ENCODE results near the gene HMCN2.
"Not testable (repeated sequence)": the region's sequence is repeated elsewhere in the genome, so short reads cannot be mapped to it uniquely, and the experiment has no call there.

Gene HMCN2

DNA sequence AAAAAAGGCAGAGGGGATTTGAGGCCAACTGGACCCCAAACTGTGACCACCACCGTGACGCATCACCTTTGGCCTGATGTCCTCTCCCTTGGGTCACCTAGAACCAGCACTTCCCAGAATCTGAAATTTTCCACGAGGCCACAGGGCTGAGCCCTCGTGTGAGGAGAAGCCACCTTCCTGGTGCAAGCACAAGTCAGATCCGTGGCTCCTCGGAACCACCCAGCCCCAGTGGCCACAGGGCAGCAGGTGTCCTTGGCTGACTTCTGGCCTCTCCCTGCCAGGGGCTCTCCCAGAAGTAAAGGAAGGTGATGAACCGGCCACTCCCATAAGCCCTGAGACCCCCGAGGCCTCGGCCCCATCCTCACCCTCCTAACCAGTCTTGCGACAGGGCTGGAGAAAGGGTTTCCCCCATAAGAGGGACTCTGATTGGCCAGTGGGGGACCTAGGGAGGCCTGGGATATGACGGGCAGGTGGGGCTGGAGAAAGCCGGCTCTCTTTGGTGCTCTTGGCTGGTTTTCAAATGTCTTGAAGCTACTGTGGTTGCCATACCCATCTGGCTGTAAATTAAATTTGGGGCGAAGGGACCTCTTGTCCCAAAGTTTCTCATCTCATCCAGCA lies 20.9 kb upstream of the HMCN2 start:
- no peak for DNase-seq (ENCODE audit: low read depth)
- H3K4me3 ChIP-seq (ENCODE audit: low read depth, low read length): no peak overlapping the region
- TF ChIP-seq, protein P1, sequence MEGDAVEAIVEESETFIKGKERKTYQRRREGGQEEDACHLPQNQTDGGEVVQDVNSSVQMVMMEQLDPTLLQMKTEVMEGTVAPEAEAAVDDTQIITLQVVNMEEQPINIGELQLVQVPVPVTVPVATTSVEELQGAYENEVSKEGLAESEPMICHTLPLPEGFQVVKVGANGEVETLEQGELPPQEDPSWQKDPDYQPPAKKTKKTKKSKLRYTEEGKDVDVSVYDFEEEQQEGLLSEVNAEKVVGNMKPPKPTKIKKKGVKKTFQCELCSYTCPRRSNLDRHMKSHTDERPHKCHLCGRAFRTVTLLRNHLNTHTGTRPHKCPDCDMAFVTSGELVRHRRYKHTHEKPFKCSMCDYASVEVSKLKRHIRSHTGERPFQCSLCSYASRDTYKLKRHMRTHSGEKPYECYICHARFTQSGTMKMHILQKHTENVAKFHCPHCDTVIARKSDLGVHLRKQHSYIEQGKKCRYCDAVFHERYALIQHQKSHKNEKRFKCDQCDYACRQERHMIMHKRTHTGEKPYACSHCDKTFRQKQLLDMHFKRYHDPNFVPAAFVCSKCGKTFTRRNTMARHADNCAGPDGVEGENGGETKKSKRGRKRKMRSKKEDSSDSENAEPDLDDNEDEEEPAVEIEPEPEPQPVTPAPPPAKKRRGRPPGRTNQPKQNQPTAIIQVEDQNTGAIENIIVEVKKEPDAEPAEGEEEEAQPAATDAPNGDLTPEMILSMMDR (IDR thresholded peaks at IDR 0.05; ENCODE audit: insufficient read depth, low read depth, low read length, missing control alignments): no peak

DNA sequence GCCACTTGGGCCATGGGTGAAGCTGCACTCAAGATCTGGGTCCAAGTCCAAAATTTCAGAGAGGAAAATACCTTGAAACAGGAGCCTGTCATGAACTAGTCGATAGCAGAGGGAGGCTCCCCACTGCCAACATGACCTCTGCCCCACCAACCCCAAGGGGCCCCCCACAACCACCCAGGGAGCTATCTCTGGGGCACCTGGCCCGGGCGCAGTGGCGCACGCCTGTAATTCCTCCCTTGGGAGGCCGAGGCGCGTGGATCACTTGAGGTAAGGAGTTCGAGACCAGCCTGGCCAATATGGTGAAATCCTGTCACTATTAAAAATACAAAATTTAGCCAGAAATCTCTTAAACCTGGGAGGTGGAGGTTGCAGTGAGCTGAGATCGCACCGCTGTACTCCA lies 20.1 kb upstream of the HMCN2 start:
- TF ChIP-seq, protein P1 (IDR thresholded peaks at IDR 0.05; ENCODE audit: insufficient read depth, low read depth, low read length, missing control alignments): no peak
- H3K4me3 ChIP-seq (ENCODE audit: low read depth, low read length): no peak overlapping the region
- no peak for DNase-seq (ENCODE audit: low read depth)

DNA sequence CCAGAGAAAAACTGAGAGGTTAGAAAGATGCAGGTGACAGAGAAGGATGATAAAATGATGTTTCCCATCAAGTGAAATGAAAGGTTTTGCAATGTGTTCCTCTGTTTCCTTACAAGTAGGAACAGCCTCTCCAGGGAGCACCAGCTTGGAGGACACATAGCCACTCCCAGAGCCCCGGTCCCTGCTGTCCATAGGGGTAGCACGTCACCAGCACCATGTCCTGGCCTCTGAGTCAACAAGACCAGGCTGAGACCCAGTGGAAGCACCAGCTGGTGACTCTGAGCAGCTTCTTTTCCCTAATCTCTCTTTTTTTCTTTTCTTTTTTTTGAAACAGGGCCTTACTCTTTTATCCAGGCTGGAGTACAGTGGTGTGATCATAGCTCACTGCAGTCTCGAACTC lies 19.4 kb upstream of the HMCN2 start:
- no peak overlapping the region for H3K4me3 ChIP-seq (ENCODE audit: low read depth, low read length)
- TF ChIP-seq, protein P1 (IDR thresholded peaks at IDR 0.05; ENCODE audit: insufficient read depth, low read depth, low read length, missing control alignments): no peak
- DNase-seq (ENCODE audit: low read depth): no peak

DNA sequence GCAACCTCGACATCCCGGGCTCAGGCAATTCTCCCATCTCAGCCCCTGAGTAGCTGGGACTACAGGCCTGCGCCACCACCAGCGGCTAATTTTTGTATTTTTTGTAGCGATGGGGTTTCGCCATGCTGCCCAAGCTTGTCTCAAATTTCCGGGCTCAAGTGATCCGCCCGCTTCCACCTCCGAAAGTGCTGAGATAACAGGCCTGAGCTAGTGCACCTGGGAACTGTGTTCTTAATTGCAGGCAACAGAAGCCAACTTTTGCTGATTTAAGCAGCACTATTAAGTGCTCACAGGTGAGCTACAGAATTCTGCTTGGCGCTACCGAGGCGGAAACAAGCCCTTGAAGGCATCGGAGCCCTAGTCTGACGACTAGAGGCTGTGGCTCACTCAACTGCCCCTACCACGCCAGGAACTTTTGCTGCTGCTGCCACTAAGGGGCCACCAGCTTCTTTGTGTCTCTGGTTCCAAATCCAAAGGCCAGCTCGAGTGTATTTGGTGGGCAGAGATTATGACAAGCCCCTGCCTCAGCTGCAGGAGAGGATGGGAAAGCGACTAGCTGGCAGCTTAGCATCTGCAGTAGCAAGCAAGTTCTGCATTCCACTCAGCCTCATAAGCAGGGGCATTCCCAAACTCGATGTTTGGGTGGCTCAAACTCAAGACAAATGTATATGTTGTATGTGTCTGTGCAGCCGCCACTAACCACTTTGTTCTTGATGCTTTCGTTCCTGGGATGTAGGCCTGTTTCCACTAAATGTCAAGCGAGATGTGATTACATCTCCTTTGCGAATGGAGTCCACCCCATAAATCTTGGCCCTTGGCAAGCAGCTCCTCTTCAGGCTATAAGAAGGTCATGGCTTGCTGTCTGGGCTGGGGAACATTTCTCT lies 10.6 kb upstream of the HMCN2 start:
- TF ChIP-seq, protein P1 (IDR thresholded peaks at IDR 0.05; ENCODE audit: insufficient read depth, low read depth, low read length, missing control alignments): no peak
- no peak overlapping the region for H3K4me3 ChIP-seq (ENCODE audit: low read depth, low read length)

DNA sequence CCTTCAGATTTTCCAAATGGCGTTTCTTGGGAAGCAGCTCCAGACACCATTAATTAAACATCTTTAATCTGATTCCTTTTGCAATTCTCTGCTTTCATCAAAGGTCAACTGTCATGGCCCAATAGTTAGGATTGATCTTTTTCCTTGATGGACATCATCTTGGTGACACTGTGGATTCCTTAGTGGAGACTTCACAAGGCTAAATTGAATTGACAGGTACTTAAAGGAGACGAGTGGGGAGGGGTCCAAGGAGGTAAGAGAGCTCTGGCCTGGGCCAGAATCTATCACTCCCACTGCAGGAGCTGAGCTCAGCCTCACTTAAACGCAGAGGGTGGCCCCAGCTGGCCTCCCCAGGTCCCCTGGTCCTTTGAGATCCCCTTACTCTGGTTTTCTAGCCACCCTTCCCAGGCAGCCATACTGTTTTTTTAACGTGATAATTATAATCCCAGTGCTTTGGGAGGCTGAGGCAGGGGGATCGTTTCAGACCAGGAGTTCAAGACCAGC lies 9.9 kb upstream of the HMCN2 start:
- H3K4me3 ChIP-seq (ENCODE audit: low read depth, low read length): no peak overlapping the region
- no peak for DNase-seq (ENCODE audit: low read depth)
- TF ChIP-seq, protein P1 (IDR thresholded peaks at IDR 0.05; ENCODE audit: insufficient read depth, low read depth, low read length, missing control alignments): no peak

More for the DNA sequence above, 10.6 kb upstream of the HMCN2 start:
- DNase-seq (ENCODE audit: low read depth): no peak

DNA sequence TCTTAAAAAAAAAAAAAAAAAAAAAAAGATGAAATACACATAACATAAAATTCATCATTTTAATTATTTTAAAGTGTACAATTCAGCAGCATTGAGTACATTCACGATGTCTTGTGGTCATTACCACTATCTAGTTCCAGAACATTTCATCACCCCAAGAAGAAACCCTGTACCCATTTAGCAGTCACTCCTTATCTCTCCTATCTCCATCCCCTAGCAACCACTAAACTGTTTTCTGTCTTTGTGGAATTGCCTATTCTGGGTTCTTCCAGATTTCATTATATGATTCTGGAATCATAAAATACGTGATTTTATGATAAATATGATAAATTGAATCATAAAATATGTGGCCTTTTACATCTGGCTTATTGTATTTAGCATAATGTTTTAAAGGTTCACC lies 8.9 kb upstream of the HMCN2 start:
- no peak overlapping the region for H3K4me3 ChIP-seq (ENCODE audit: low read depth, low read length)
- DNase-seq (ENCODE audit: low read depth): no peak
- TF ChIP-seq, protein P1 (IDR thresholded peaks at IDR 0.05; ENCODE audit: insufficient read depth, low read depth, low read length, missing control alignments): no peak

DNA sequence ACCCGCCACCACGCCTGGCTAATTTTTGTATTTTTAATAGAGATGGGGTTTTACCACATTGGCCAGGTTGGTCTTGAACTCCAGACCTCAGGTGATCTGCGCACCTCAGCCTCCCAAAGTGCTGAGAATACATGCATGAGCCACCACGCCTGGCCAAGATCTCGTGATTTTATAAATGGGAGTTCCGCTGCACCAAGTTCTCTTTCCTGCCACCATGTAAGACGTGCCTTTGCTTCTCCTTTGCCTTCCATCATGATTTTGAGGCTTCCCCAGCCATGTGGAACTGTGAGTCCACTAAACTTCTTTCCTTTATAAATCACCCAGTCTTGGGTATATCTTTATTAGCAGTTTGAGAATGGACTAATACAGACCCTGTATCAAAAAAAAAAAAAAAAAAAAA lies 7.4 kb upstream of the HMCN2 start:
- not testable (repeated sequence) for DNase-seq (ENCODE audit: low read depth); H3K4me3 ChIP-seq (ENCODE audit: low read depth, low read length)

Measured in GM12865 (cell line).